GM19397 (cell line): ENCODE measurements around the gene BIRC5.

Source experiments
- ATAC-seq: cut with Tn5 transposase; IDR thresholded peaks from one replicate; pipeline ENCODE4 v1.9.1; 2021; ENCODE audit warnings: mild to moderate bottlenecking, moderate library complexity; ENCODE audit not compliant: unreplicated experiment

Gene BIRC5

GRCh38 chr17:78271419-78272170 is 57.5 kb downstream of the BIRC5 start:
- ATAC-seq = no peak

GRCh38 chr17:78272181-78272913 is 58.3 kb downstream of the BIRC5 start:
- ATAC-seq = no peak

GRCh38 chr17:78272914-78273258 is 58.8 kb downstream of the BIRC5 start:
- ATAC-seq = no peak

- ATAC-seq = no peak
These were observed 59.8 kb downstream of the BIRC5 start for GRCh38 chr17:78273813-78274212.
